NOMO-1 treated with DMSO at 0.1 percent for 48 hours (cell line): ENCODE data around the gene AKIP1.

ENCODE experiments used
- DNase-seq: peaks from one replicate; lab custom pipeline; 2025; ENCODE audit not compliant: unreplicated experiment; lab: John Stamatoyannopoulos, UW

AKIP1 gene

DNA sequence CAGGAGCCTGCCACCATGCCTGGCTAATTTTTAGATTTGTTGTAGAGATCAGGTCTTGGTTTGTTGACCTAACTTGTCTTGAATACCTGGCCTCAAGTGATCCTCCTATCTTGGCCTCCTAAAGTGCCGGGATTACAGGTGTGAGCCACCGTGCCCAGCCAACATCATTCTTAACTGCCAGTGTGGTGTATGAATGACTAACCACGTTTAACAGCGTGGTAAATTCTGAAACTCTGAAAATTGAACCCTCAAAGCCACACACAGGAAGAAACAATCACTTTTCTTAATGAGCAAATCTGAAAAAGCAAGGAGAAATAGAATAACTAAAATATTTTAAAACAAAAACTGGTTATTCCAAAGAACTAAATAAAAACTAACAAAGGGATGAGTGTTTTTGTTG, 45.9 kb downstream of the AKIP1 start:
- no peak for DNase-seq

DNA sequence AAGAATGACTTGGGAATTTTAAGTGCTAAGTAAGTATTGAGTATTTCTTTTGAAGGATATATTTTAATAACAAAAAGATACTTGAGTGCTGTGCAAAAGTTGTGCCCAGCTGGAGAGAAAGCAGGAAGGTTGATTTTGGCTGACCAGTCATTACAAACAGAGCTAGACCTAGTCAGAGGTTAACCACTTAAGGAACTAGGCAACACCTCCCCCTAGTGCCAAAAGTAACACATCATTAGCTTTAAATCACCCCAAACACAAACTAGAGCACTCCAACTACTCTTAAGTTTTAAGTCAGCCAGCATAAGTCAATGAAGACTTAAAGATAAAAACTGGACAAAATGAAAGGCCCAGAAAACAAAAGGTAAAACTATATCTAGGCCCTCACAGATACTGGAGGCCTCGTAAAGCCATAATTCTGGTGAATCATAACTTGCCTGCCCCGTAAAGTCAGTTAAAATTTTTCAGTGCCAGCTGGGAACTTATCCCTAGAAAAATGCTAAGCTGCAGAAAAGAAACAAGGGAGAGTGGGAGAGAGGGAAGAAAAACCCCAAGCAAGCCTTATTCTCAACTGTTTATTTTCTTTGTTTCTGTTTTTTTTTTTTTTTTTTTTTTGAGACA, 48.7 kb downstream of the AKIP1 start:
- DNase-seq, result peak; percentile 66

DNA sequence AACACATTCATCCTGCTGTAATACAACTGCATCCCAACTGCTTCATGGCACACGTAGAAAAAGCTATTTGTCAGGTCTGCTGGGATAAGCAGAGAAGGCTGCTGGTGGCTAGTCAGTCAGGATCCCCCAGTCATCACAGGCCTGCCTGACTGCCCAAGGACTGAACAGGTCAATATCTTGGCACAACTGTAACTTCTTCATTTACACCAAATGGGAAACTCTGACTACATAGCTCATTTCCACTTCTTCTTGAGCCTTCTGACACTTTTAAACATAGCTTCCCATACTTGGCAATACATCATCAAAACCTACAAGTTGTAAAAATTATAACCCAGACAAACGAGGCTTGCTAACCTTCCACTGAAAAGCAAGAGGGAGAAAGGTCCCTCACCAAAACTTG, 50.4 kb downstream of the AKIP1 start:
- no peak for DNase-seq

DNA sequence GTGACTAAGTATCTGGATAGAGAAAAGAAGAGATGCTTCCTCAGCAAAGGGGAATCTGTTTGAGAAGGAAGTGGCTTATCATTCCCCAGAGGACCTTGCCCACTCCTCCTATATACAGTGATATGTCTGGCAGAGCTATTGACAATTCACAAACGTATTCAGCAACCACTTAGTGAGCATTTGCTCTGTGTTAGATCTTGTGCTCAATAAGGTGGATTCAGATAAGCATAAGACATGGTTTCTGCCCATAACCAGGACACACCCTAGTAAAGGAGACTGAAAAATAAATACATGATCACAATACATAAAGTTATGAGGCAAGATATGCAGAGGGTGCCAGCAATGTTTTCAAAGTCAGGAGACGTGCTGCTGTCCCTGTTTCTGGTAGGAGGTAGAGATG, 51.9 kb downstream of the AKIP1 start:
- DNase-seq, result no peak

DNA sequence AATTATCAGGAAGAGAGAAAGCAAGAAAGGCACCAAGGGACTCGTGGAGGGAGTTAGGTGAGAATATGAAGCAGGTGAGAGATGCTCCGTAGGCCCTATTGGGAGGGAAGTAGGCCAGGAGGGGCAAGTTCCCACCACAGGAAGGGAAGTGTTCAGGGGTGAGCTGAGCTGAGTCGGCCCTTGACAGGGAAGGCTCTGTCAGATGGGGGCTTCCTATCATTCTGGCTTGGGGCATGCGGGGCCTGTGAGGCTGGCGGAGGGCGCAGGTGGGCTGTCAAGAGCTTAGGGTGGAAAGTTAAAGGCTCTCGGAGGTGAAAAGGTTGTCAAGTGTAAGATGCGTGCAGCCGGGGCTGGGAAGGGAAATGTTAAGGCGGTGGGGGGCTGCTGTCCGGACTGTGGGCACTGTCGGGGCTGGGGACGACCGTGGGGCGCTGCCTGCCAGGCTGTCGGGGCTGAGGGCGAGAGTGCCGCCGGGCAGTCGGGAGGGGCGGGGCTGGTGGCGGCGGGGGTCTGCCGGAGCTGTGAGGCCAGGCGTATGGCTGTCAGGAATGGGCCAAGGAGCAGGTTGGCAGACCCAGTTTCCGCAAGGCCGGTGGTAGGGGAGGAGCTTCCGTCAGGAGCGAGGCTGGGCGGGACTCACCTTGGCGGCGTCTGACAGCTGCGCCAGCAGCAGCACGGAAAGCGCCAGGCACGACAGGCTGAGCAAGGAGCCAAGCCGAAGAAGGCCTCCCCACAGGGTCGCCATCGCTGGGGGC, 52.8 kb downstream of the AKIP1 start:
- peak; percentile 75 for DNase-seq

DNA sequence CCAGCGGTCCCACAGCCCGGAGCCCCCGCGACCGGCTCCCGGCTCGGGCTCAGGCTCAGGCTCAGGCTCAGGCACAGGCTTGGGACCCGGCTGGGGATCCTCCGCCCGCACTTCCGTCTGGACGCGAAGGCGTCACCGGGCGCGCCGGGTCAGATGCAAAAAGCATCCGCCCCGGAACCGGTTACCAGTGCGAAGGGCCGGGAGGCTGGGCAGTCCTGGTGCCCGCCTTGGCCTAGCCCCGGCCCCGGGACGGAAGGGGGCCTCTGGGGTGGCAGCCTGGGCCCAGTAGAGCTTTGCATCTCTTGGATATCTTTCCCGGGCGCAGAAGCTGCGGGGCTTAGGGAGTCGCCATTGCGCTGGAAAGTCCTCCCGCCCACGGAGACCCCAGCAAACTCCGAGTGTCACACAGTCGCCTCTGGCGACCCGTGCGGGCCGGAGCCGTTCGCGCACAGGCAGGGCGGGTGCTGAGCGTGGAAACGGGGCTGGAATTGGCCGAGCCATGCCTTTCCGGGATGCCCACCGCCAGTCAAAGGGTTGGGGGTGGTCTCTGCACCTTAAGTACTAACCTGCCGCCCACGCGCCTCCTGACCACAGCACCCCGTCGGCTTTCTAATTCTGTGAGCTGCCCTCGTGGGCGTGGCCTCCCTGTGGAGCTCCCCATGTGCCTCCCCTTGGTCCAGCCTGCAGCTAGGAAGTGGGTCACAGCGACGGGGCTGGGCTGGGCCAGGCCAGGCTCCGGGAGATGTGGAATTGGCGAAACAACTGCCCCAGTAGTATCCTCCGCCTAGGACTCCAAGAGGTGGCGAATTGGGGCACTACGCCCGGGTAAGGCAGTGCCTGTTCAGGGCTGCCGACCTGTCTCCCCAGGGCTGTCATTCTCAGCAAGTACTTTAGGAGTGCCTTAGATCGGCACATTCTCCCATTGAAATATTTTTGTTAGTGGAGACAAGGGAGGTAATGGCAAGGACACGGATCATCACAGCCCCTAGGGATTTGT, 53.6 kb downstream of the AKIP1 start, which contains the start of gene TMEM9B:
TMEM9B (minus strand) TSS at position 119 of the 997 bp plus-strand sequence. CDS start 129 bp downstream, outside the sequence.
- peak; percentile 85 for DNase-seq

DNA sequence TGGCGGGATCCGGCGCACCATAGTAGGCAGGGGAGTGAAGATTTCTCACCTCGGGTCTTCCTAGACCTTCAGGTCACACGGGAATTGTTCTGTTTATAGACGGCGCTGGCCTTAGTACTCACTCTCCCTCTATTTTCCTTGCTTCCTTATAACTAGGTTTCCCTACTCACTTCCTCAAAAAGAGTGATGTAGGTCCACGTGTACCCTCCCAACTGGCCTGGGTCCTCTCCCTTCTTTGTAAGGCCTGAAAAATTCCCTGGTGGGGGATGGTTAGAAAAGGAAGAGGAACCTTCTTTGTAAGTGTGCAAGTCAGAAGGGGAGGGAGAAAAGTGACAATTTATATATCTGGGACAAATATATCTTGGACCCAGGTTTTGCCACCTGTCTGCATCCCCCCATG, 56.2 kb downstream of the AKIP1 start:
- no peak for DNase-seq
